NCI-H2029 treated with DMSO at 0.1 percent for 48 hours (cell line): ENCODE results near the gene FBLN2.
A peak's percentile ranks its signal among the peaks of the same experiment; 100 is the strongest.
"Not testable (repeated sequence)": the region's sequence is repeated elsewhere in the genome, so short reads cannot be mapped to it uniquely, and the experiment has no call there.

Experiments used
- DNase-seq: peaks from one replicate; lab custom pipeline; 2025; lab: John Stamatoyannopoulos, UW

FBLN2 gene

GRCh38 chr3:13513913-13514517 lies 34.9 kb upstream of the FBLN2 start:
- no peak for DNase-seq

- DNase-seq, result no peak
Measured at GRCh38 chr3:13514639-13515435, 34.1 kb upstream of the FBLN2 start.

DNA sequence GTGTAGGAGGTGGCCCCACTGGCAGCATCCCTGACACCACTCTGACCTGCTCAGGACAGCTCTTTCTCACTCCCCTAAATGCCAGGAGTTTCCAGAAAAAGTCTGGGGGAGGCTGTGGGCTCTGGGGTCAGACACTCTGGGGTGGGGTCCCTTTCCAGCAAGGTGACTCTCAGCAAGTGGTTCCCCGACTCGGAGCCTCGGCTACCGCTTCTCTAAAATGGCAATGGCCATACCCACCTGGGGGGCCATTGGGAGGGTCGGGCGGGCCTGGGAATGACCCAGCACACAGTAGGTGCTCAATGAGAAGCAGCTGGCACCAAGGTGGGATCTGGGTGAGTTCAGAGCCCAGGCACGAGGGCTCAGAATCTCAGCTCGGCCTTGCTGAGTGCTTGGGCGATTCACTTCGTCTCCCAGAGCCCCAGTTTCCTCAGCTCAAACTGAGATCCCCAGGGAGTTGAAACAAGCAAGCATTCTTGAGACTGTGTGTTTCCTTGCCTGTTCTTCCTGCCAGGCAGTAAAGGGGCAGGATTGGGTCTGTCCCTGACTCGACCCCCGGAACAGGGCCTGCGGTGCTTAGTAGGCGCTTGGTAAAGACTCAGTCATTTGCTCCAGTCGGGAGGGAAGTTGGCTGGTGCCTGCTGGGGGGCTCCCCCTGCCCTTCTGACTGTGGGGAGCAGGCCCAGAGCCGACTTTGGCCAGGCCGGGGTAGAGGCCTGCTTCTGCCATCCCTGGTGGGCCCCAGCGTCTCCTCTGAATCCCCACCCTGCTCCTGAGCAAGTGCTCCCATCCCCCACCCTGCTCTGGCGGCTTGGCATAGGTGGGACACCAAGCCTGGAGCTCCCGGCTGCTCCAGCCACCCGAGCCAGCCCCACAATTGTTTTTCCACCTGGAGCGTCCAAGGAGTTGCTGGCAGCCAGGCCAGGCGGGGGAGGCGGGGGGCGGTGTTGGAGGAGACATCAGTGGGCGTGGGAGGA lies 32.9 kb upstream of the FBLN2 start:
- no peak for DNase-seq

DNA sequence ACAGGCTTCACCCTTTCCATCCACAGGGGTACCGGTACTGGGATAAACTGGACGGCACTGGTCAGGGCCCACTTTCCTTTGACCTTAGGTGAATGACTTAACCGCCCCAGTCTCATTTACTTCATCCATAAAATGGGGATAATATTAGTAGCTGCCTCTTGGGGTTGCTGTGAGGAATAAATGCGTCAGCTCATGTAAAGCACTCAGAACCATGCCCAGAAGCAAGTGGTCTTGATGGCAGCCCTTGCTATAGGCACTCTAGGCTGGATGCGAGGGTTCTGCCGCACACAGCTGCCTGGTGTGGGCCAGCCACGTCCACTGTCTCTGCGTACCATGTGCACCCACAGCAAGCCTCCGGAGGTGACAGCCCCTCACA lies 32.2 kb upstream of the FBLN2 start:
- DNase-seq, result no peak

- DNase-seq, result no peak
Measured at GRCh38 chr3:13517253-13517977, 31.5 kb upstream of the FBLN2 start.

DNA sequence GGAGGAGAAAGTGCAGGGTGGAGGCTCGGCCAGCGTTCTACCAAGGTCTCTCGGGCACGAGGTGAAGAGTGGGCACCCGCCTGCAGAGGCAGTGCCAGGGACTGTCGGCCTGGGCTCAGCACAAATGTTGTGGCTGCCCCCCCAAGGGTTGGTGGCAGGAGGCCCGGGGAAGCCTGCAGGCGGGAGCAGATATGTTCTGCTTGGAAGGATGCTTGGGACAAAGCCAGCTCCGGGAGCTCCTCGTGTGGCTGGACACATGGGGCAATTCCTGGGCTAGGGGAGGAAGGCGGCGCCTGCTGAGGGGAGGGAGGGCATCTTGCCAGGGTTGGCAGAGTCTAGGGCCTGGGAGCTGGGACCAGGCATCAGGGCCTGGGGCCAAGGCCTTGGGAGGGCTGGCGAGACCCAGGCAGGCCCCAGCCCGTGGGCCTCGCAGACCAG lies 30.4 kb upstream of the FBLN2 start:
- no peak for DNase-seq

DNA sequence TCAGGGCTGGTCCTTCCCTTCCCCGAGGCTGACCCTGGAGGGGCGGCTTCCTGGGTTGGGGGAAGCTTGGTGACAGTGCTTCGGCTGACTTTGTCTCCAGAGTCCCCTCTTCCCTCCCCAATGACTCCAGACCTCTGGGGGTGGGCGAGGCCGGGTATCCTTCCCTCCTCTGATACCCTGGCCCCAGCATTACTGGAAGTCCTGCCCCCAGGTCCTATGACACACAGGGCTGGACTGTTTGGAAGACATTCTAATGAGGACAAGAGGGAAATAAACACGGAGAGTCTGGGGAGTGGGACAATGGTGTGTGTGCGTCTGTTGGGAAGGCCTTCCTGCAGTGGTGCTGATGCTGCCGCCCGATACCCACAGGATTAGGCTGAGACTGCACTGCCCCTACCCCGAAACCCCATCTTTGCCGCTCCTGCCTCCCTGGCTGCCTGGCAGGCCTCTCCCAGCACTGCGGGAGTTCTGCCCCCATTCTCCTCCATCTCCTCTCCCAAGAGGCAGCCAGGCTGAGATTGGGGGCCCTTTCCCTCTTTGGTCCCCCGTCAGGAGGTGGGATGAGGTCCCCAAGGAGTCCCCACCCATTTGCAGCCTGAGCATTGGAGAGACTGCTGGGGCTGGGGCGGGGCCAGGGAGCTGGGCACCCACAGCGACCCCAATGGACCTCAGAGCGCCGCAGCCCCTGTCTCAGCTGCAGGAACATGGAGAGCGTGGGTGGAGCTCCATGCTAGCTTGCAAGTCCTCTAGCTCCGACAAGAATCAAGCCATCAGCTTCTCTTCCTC lies 29.7 kb upstream of the FBLN2 start:
- no peak for DNase-seq

DNA sequence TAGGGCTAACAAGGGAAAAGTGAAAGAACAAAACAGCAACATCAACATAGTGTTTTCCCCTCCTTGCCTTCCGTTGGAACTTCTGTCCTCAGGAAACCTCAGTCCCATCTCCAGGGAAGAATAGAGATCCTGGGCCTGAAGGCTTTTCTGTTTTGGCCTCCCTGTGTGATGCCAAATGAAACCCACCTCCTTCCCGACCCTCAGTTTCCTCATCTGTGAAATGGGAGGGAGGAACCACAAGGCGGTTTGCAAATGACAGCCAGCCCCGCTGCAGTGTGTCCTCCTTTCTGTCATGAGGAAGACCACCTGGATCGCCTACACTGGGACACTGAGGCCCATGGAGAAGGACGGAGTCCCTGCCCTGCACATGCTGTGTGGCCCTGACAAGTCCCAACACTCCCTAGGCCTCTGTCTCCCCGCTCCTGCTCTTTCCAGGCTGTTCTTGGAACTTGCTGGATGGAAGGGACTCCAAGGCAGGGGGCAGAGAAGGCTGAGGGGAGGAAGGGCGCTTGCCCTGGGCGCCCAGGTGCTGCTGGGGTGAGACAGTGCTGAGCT lies 28.5 kb upstream of the FBLN2 start:
- DNase-seq, result no peak

DNA sequence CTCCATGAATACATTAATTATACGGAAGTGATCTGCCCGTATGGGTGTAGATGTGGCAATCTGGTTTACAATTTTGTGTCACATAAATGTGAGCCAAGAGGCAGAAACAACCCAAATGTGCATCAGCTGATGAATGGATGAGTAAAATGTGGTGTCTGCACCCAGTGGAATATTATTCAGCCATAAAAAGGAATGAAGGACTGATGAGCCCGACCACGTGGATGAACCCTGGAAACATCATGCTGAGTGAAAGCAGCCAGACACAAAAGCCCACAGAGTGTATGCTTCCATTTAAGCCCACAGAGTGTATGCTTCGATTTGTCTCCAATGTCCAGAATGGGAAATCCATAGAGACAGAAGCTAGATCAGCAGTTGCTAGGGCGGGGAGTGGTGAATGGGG lies 27.6 kb upstream of the FBLN2 start:
- DNase-seq, result no peak

DNA sequence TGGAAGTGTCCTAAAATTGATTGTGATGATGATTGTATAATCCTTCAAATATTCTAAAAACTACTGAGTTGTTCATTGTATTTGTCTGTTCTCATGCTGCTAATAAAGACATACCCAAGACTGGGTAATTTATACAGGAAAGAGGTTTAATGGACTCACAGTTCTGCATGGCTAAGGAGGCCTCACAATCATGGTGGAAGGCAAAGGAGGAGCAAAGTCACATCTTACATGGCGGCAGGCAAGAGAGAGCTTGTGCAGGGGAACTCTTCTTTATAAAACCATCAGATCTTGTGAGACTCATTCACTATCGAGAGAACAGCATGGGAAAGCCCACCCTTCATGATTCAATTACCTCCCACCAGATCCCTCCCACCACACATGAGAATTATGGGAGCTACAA lies 27.2 kb upstream of the FBLN2 start:
- DNase-seq, result not testable (repeated sequence)

DNA sequence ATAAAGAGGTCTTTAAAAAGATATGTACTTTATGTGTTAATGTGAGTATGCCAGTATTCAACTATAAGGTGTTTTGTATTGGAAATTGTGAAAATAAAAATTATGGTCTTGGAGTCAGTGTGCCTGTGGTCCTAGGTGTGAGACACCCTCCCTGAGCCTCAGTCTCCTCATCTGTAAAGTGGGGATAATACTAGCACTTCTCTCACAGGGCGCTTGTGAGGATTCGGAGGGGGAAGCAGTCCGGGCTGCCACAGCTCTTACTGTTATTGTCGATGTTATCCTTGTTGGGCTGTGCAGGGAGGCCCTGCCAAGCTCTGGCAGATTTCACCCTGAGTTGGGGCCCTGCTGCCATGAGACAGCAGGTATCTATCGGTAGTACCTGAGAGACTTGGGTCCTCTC lies 26.7 kb upstream of the FBLN2 start:
- no peak for DNase-seq

- no peak for DNase-seq
Measured at GRCh38 chr3:13524979-13525669, 23.8 kb upstream of the FBLN2 start.

- no peak for DNase-seq
Measured at GRCh38 chr3:13525827-13526625, 22.9 kb upstream of the FBLN2 start.

GRCh38 chr3:13526626-13526949 lies 22.3 kb upstream of the FBLN2 start:
- DNase-seq, result no peak

DNA sequence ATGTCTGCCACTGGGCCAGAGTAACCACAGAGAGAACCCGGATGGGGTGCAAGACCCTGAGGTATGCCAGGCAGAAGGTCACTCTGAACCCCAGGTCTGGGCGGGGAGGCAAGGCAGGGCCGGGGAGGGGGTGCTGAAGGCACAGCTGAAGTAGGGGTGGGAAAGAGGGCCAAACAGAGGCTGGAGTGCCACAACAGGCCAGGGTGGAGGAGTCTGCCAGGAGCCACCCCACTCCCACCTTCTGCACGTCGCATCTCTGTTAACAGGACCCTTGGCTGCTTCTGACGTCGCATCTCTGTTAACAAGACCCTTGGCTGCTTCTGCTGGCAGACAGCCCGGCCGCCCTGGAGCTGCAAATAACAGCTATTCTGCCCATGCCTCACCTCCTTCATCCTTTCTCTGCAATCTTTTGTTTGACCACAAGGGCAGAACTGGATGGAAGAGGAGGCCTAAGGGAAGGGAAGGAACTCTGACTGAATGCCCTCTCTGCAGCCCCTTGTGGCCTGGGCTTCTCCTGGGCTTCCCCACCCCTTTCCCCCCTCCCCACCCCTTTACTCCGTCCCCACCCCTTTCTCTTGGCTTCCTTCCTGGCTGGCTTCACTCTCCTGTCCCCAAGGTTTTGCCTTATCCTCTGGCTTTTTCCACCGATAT lies 20.6 kb upstream of the FBLN2 start:
- peak; percentile 13 for DNase-seq

DNA sequence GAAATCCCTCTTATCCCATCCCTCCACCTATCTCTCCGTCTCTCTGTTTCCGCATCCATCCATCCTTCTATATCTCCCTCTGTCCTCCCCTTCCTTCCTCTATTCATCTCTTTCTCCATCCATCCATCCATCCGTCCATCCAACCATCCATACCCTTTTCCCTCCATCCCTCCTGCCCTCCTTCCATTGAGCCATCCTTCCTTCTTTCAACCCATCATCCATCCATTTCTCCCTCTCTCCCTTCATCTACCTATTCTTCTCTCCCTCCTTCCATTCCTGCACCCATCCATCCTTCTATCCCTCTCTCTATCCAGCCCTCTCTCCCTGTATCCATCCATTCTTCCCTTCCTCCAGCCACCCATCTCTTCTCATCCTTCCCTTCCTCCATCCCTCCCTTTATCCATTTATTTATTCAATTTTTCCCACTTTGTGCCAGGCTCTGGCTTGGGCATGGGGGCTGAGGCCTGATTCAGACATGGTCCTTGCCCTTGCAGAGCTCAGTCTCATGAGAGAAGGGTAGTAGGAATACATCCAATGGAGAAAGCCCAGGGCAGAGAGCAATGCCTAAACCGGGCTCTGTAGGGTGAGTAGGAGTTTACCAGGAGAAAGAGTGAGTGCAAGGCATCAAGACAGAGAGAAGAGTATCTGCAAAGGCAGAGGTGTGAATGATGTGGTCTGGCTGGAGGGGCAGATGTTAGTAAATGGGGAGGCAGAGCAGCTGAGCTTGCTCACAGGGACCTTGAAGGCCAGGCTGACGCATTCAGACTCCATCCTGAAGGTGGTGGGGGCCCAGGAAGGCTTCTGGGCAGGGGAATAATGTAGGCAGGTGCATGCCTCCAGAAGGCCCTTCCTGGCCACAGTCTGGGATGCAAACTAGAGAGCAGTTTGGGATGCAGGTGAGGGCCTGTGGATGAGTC lies 19.5 kb upstream of the FBLN2 start:
- DNase-seq, result no peak

DNA sequence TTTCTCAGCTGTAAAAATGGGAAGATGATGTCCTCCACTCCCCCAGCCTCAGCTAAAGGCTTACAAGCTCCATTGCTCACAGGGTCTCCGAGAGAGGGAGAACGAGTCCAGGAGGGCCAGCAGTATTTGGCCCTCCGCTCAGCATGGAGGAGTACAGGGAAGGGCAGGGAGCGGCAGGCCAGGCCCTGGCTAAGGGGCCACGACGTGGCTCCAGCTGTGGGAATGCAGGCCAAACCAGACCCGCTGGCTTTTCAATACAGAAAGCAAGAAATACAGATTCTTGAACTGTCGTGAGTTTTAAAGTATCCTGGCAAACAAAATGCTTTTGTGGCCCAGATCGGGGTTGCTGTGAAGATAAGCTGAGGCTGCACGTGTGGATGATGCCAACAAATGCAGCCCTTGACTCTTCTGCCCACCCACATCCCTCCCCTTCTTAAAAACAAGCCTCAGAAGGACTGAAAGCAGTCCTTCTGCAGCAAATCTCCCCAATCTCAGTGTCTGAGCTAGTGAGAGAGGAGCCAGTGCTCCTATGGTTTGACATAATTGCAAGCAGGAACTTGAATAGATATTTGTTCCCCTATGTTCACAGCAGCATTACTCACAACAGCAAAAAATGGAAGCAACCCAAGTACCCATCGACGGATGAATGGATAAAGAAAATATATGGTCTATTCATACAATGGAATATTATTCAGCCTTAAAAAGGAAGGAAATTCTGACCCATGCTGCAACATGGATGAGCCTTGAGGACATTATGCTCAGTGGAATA lies 18.5 kb upstream of the FBLN2 start:
- DNase-seq, result no peak
